Retina (tissue), 1 donor: ENCODE data around the gene COBLL1.

Experiments
- DNase-seq: peaks from one replicate; pipeline ENCODE4 v3.0.0-alpha.2; 2016

Gene COBLL1

DNA sequence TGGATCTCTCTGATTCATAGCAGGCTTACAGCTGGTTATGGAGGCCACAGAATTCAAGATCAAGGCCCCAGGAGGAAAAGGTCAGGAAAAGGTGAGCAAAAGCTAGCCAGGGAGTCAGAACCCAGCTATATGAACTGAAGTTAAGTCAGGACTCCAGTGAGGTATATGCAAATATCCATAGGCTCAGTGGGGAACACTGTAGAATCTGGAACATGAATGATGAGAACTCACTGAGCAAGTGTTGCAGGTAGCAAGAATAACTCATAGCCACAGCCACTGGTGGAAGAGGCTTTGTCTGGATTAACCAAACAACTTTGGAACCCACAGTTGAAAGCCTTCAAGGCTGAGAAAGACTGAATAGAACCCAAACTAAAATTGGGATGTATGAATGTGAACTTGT, 24.7 kb downstream of the COBLL1 start:
- DNase-seq: no peak

DNA sequence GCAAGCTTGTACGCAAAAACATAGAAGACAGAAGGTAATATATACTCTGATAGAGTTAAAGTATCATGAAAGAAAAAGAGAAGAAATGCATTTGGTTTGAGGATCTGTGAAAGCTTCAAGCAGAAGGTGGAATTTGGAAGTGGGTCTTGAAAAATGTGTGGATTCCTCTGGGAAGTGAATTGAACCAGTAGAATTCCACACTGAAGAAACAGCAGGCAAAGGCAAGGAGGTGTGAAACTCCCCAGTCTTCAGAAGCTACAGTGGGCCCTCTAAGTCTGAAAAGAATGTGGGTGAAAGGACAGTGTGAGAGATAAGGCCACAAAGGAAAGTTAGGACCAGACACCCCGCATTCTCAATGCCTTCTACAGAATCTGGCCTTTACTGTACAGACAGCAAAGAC, 25.6 kb downstream of the COBLL1 start:
- DNase-seq: no peak

DNA sequence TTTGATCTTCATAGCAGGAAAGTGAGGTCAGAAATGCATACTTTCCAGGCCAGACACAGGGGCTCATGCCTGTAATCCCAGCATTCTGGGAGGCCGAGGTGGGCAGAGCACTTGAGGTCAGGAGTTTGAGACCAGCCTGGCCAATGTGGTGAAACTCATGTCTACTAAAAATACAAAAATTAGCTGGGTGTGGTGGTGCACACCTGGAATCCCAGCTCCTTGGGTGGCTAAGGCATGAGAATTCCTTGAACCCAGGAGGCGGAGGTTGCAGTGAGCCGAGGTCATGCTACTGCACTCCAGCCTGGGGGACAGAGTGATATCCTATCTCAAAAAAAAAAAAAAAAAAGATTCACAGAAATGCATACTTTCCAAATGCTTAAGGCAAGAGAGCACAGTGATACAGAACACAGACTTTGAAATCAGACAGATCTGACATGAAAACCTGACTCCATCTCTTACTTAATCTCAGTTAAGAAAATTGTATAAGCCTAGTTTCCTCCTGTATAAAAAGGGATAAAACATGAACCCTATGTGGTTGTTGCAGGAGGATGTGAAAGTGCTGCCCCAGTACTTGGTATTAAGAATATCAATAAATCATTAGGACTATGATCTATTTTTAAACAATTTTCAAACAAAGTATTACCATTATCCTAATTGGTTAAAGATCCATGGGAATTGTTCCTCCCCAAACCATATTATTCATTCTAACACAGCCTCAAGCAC, 26.4 kb downstream of the COBLL1 start:
- DNase-seq: no peak

DNA sequence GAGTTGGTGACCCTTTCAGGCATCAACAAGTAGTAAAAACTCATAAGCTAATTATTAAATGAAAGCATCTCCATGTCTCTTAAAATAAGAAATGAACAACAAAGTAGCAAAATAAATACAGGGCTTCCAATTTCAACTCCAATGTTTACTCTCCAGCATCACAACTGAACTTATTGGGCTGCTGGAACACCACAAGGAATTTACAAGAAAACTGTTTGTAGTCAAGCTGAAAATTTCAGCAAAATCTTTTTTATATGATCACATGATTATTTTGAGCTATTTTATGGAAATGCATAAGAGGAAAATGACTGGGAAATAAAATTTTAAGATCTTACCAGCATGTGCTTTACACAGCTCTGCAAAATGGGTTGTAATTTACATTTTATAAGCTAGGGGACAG, 28.1 kb downstream of the COBLL1 start:
- DNase-seq: no peak

DNA sequence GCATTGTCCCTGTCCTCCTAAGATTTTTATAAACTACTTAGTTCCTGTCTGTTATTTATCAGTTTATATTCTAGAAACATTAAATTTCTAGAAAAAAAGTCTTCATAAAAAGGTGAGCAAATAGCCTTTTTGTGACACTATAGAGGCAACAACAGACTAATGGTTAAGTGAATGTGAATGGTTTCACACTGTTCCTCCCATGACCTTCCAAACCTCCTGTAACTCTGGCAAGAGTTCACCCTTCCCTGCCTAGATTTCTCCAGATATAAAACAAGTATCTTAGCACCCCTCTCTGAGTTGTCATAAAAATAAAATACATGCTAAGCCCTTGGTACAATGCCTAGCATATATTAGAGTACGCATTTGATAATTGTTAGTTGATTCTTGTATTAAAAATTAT, 29.2 kb downstream of the COBLL1 start:
- no peak for DNase-seq

DNA sequence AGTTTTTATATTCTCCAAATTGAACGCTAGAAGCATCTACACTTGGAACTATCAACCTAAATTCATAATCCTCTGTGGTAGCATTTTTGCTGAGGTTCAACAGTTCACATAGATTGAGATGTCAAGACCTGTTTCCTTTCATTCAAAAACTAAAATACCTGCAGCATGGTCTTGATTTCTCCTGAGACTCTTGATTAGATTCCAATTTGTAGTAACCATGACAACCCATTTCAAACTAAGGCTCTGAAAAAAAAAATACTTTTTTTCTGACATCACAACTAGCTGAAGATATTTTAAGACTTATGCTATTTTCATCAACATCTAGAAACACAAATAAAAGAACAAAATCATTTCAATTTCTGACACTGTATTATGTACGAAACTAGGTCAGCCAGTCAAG, 29.8 kb downstream of the COBLL1 start:
- DNase-seq: no peak

DNA sequence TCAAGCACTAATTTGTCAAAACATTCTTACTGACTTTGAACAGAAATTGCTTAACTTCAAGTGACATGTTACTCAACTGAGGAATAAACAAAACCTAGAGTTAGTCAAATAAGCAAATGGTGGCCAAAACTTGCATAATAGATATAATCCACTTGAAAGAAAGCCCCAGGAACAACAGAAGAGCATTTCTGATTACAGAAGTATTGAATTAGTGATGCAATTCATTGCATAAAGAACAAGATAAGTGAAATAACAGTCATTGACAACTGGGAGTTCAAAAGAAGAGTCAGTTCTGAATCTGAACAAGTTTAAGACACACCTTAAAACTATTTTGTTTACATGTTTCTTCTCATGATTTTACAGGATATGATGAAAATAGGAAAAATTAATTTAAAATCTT, 30.8 kb downstream of the COBLL1 start:
- no peak for DNase-seq

DNA sequence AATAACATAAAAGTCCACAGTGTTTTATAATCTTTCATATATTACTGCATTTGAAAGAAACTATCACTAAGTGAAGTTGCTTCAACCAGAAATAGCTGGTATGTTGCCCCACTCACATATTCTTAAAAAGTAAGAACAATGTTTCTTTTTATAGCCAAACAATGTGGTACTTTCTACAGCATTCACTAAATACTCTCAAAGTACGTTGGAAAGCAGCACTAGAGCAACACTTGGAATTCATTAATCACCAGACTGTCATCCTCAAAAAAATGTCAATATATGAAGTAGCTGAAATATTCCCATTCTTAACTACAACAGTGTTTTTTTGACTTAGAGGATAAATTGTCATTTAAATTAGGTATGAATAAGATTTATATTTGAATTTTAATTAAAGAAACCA, 32.8 kb downstream of the COBLL1 start:
- DNase-seq: no peak

DNA sequence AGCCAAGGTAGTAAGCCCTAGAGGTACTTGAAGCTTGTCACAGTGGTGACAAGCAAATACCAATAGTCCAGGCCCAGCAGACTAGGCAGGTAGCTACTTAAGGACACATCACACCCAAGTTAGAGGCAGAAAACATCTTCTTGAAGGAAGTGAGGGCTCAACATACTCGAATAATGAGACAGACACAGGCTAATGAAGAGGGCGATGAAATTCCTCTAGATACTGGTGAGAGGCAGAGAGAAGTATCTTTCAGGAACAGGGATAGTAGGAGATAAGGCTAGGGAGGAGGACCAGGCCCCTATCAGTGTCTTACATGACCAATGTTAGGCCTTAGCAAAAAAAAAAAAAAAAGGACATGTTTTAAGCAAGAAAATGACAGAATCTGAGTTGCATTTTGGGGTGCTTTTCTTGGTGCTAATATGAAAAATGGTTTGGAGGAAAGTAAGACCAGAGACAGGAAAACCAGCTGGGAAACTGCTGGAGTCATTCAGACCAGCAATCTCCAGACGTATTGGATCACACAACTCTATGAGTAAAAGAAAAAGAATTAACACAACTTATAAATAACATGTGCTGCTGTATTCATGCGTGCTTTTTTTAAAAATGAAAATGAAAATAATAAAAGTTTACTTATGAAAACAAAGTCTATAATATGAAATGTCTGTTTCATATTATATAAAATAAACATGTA, 37.7 kb downstream of the COBLL1 start:
- DNase-seq: no peak

DNA sequence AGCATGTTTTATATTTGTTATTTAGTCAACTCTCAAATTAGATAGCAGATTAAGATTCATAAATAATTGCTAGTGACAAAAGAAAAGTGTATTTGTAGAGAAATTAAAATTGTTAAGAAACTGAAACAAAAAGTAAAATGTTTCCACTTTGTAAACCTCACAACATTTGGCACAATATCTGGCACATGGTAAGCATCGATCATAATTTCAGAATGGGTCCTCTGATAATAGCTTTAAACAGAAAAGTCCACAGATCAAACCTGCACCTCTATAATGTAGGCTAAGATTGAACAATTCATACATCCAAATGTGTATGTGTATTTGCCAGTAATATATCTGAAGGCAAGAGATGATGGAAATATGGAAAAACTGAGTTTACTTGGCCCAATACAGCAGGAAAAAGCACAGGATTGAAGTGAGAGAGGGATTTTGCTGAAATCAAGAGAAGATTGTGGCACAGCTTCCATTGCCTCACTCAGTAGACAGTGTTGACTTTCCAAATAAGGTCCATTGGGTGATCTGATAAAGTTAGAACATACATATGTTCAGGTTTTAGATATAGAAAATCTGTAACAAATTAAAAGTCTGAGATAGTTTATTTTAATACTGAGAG, 39.4 kb downstream of the COBLL1 start:
- DNase-seq: no peak

DNA sequence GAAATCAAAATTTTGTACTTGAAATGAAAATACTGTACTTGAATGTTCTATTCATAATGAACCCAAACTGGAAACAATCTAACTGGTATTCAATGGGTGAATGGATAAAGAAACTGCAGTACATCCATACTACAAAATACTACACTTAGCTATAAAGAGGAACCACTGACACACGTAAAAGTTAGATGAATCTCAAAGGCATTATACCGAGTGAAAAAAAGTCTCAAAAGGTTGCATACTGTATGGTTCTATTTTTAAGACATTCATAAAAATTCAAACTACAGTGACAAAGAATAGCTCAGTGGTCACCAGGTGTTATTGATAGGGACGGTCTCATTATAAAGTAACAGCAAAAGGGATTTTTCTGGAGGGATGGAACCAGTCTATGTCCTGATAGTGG, 41.1 kb downstream of the COBLL1 start:
- DNase-seq: no peak

DNA sequence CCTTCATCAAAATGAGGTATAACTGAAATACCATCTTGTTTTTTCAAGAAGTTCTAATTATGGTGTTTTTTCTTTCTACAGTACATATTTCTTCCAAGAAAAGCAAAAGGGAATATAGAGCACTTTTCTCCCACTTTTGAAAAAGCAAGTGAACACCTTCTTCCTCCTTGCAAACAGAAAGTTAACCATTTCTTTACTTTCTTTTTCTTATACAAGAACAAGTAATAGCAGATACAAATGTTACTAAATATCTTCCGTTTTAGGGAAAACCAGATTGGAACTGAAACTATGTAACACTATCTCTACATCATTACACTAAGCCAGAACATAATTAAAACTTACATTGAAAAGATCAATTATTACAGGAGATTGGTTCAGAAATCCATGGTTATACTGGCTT, 44.0 kb downstream of the COBLL1 start:
- DNase-seq: no peak

DNA sequence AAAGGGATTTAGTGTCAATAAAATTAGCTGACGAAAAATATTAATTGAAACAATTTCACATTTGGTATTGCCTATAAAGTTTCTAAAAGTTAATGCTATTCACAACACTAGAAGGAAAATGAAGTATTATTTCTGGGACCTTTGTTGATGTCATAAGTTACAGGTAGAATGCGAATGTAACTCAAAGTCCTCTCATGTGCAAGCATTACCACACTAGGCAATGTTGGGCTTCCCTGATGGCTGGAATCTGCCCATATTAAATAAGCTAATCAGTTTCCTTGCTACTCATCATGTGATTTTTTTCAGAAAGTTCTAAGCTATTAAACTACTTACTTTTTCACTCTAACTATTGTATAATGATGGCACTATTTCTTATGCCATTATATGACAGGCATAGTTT, 44.6 kb downstream of the COBLL1 start:
- DNase-seq: no peak

DNA sequence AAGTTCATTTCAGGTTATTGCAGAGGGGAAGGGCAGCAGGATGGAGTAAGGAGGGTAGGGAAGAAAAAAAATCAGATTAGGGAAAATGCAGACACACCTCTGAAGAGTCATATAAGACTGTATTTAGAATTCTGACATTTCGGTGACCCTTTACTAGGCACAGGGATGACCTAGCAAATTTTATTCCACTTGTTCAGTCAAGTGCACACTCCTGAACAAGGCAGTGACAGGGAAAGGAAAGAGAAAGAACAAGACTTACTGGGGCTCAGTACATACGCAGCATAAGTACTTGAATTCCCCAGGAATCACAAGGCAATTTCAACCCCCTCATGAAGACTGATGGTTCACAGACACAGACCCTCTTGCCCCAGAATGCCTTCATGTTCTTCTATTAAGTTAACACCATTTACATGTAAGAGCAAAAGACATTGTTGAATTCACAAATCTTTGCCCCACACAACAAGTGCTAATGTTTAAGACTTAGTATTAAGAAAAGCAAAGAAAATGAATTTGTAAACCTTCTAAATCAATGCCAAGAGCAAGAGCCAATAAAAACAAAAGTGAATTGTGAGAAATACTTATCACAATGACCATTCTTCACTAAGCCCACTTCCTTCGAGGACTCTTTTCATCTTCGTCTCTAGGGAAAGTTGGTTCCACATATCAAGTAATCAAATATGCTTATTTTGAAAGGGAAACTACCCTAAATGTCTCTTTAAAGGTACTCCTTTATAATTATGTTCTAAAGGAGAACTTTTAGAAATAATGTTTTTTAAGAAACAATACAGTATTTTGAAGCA, 47.0 kb downstream of the COBLL1 start:
- DNase-seq: no peak

DNA sequence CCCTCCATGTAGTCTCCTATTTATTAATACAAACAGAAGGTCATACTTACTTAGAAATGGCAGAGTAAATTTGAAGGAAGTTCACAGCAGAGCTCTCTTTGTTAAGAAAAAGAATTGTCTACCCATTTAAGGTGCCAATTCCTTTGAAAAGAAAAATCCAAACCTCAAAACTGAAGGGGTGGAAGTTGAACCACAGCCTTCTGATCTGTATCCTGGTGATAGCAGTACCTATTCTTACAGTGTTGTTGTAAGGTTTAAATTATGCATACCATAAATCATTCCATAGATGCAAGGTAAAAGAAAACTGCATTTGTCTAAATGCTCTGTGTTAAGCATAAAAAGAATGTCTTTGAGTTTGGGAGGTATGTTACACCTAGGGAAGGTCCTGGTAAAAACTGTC, 47.6 kb downstream of the COBLL1 start:
- DNase-seq: no peak

DNA sequence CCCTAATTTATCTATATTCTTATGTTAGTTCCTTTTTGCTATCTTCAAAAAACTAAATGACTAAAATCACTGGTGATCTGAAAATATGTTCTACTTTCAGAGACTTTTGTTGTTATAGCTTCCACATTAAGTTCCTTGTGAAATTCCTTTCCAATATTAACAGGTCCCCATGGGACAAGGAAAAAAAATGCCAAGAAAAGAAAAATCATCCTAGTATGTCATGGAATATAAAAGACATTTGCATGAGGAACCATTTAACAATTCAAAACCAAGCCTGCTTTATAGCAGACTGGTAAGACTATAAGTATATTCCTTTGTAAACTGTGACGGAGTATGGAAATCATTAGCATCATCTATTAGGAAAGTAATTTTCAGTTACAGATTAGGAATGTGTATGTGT, 48.1 kb downstream of the COBLL1 start:
- DNase-seq: no peak

DNA sequence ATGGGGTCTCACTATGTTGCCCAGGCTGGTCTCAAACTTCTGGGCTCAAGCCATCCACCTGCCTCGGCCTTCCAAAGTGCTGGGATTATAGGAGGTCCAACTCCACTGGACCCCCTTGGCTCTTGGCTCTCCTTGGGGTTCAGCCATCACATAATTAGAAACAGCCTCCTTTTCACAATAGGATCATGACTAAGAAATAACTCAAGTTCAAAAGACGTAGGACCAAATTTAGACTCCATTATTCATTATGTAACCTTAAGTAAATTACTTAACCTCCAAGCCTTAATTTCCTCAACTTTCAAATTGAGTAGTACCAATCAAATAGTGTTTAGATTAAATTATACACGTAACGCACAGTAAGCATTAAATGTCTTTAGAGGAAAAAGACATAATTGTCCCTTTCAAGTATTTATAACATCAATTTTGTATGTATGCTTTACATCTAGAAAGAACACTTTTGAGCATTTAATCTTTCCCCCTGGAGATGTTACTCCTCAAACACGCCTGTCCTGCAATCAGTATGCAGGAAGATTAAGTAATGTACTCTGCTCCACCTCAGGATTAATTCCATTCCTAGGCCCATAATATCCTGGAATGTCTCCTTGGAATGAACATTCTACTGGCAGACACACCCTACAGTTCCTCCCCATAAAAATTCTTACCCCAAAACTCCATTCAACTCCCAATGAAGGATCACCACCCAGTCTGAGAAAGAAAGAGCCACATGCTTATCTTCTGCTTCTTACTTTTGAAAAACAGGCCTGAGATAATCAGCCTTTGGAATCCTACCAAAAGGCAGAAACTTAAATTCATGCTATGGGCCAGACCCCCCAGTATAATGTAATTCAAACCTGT, 49.1 kb downstream of the COBLL1 start:
- no peak for DNase-seq

DNA sequence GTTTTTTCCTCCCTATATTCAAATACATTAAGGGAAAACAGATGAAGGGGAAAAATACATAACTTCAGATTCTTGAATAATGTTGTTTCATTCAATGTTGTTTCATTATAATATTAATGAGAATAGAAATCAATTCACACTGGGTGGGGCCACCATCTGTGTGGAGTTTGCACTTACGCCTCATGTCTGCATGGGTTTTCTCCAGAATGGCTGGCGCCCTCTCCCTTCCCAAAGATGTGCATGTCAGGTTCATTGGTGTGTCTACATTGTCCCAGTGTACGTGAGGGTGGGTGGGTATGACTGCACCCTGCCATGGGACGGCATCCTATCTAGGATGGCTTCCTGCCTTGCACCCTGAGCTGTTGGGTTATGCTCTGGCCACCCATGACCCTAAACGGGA, 51.7 kb downstream of the COBLL1 start:
- no peak for DNase-seq

DNA sequence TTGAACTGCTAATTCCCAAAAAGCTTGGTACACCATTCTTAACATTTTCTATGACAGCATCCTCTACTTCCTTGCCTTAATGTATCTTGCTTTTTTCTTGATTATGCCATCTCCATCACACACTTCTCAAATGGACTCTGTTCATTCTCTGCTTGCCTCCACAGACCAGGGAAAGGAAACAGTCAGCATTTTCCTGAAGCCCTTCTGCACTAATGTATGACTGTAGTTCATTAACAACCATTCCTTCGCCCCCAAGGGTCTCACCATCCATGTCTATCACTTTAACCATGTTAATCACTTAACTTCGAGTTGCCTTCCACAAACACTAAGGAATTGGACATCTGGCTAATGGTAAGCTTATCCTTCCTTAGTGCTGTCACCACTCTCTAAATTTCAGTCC, 54.8 kb downstream of the COBLL1 start:
- no peak for DNase-seq

DNA sequence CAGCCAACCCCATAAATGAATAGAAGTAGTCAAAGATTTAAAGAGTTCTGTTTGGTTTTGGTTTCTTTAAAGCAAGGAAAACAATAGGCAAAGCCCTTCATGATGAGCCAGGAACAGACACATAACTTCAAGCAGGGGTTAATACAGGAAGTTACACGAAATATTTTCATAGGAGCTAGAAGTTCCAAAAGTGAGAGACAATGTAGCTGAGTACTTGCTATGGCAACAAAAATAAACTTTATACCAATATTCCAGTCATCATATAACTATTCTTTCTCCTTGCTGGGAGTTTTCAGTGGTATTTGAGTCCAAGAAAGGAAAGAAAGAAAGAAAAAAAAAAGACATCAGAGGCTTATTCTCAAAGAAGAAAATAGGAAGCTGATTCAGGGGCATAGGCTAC, 56.2 kb downstream of the COBLL1 start:
- no peak for DNase-seq

DNA sequence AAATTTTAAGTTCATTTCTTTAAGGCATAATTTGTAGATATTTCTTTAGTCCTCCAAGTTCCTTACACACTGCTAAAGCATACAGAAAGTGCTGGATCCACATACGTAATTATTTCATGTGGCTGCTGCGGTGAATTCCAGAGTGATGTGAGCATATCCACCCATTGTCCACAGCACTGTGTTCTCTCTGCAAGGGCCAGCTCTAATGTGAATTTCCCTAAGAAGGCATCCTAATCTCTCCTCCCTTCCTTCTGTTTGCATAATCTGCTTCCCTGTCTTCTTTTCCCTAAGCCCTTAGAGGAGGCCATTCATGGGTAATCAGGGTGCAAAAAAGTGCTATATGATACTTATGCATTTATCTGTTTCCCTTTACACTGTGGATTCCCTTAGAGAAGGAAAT, 57.2 kb downstream of the COBLL1 start:
- DNase-seq: no peak

DNA sequence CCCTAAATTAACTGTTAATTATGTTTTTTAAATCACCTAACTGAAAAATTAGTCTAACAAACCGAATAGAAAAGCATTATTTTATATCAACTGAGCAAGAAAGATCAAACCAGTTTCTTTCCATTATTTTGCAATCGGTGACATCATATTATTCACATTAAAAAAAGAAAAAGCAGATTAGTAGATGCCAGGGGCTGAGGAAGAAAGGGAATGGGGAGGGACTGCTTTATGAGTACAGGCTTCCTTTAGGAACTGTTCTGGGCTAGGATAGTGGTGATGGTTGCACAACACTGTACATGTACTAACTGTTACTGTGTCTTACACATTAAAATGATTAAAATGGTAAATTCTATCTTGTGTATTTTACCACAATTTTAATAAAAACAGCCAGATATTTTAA, 59.3 kb downstream of the COBLL1 start:
- DNase-seq: no peak

DNA sequence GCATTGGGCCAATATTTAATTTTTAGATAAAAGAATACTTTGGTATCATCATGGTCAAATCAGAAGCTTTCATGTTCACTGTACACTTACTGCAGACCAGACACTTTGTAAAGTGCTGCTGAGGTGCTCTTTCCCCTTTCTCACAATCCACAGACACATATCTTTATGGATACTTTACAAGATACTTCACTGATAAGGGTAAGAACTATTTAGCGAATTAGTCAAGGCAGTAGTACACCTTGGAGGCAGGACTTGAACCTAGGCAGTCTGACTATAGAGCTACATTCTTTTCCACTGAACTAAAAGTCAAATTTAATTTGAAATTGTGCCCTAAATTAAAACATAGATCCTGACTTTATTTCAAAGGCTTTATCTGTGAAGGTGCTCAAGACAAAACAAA, 60.2 kb downstream of the COBLL1 start:
- DNase-seq: no peak
